Measurements from ENCODE around the gene ASTN1.

The ASTN1 gene

GRCh38 chr1:177163844-177164379 is 600 bp downstream of the ASTN1 start:
- peaks cover 78% of the 10 kb centered on the region for H3K27me3 ChIP-seq (ENCODE audit: insufficient read depth, low read length)
- no peak overlapping the region for H2AFZ ChIP-seq (ENCODE audit: low read length, unreplicated experiment)
- H3K36me3 ChIP-seq (ENCODE audit: insufficient read depth, low read length): no peaks in the 10 kb centered on the region
- H3K4me1 ChIP-seq (ENCODE audit: control insufficient read depth, insufficient read depth, low read length, unreplicated experiment): no peaks in the 10 kb centered on the region
- H3K27ac ChIP-seq (ENCODE audit: low read depth, low read length): no peak overlapping the region
- H3K4me3 ChIP-seq (ENCODE audit: low read depth, low read length): no peak overlapping the region
- H3K79me2 ChIP-seq (ENCODE audit: control insufficient read depth, insufficient read depth, low read length, unreplicated experiment): no peaks in the 10 kb centered on the region

DNA sequence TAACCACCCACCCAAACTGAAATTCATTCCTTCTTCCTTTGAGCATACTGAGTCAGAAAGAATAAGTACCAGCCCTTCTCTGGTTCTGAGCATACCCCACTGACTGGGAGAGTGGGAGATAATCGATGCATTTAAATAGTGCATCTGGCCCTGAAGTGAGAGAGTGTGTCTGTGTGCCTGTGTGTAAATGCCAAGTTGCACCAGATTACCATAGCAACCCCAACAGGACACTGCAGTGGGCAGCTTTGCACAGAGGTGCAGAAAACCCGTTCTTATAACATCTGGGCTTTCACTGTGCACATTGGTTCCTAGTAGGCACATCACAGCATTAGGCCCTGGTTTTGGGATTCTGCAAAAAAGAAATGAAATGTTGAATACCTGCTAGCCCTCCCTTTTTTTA is 2.3 kb downstream of the ASTN1 start:
- Histone ChIP-seq H2AFZ (ENCODE audit: low read length, unreplicated experiment) (no peak overlapping the region), H3K36me3 (ENCODE audit: insufficient read depth, low read length) (no peaks in the 10 kb centered on the region), H3K27ac (ENCODE audit: low read depth, low read length) (no peak overlapping the region), H3K4me1 (ENCODE audit: control insufficient read depth, insufficient read depth, low read length, unreplicated experiment) (no peaks in the 10 kb centered on the region), H3K4me3 (ENCODE audit: low read depth, low read length) (no peak overlapping the region), H3K27me3 (ENCODE audit: insufficient read depth, low read length) (peaks cover 63% of the 10 kb centered on the region), H3K79me2 (ENCODE audit: control insufficient read depth, insufficient read depth, low read length, unreplicated experiment) (no peaks in the 10 kb centered on the region)

GRCh38 chr1:177146499-177146898 is 18.0 kb downstream of the ASTN1 start:
- Histone ChIP-seq H3K36me3 (ENCODE audit: insufficient read depth, low read length) (no peaks in the 10 kb centered on the region), H3K4me1 (ENCODE audit: control insufficient read depth, insufficient read depth, low read length, unreplicated experiment) (no peaks in the 10 kb centered on the region), H3K27ac (ENCODE audit: low read depth, low read length) (no peak overlapping the region), H3K79me2 (ENCODE audit: control insufficient read depth, insufficient read depth, low read length, unreplicated experiment) (no peaks in the 10 kb centered on the region), H3K4me3 (ENCODE audit: low read depth, low read length) (no peak overlapping the region), H2AFZ (ENCODE audit: low read length, unreplicated experiment) (no peak overlapping the region), H3K27me3 (ENCODE audit: insufficient read depth, low read length) (no peaks in the 10 kb centered on the region)

DNA sequence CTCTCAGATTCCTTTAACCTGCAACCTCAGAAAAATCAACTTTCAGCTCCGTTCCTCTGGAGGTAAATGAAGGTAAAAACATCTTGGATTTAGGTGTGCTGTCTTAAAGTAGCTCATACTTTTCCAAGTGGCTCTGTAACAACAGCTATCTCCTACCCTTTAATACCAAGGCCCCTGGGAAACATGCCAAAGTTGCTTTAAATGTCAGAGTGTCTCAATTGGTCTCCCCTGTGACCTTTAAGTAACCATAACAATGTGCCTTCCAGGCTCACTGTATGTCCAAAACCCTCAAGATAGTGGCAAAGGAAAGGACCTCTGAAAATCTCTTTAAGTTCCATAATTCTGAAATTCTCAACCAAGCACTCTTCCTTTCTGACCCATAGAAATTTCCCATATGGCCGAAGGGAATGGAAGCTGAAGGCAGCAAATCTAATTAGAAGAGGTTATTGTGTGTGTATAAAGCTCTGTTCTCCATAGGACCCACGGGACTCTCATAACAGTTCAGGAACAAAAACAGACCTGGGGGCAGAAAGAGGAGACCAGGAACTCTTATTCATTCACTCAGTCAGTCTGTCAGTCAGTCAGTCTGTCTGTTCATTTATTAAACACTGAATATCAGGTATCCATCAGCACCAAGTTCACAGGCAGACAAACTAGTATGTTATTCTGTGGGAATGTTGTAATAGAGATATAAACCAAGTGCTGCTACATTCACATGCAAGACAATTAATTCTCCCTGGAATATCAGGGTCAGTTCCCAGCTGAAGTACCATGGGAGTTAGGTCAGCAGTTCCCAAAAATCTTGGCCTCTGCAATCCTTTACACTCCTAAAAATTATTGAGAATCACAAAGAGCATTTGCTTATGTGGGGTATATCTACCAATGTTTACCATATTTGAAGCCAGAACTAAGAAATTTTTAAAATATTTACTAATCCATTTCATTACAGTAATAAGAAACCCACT is 19.1 kb downstream of the ASTN1 start:
- no peaks in the 10 kb centered on the region for H3K4me1 ChIP-seq (ENCODE audit: control insufficient read depth, insufficient read depth, low read length, unreplicated experiment)
- no peaks in the 10 kb centered on the region for H3K27me3 ChIP-seq (ENCODE audit: insufficient read depth, low read length)
- no peak overlapping the region for H3K27ac ChIP-seq (ENCODE audit: low read depth, low read length)
- H3K4me3 ChIP-seq (ENCODE audit: low read depth, low read length): no peak overlapping the region
- no peaks in the 10 kb centered on the region for H3K79me2 ChIP-seq (ENCODE audit: control insufficient read depth, insufficient read depth, low read length, unreplicated experiment)
- no peaks in the 10 kb centered on the region for H3K36me3 ChIP-seq (ENCODE audit: insufficient read depth, low read length)
- H2AFZ ChIP-seq (ENCODE audit: low read length, unreplicated experiment): no peak overlapping the region

- H2AFZ ChIP-seq (ENCODE audit: low read length, unreplicated experiment): no peak overlapping the region
- H3K27me3 ChIP-seq (ENCODE audit: insufficient read depth, low read length): no peaks in the 10 kb centered on the region
- H3K79me2 ChIP-seq (ENCODE audit: control insufficient read depth, insufficient read depth, low read length, unreplicated experiment): no peaks in the 10 kb centered on the region
- no peaks in the 10 kb centered on the region for H3K36me3 ChIP-seq (ENCODE audit: insufficient read depth, low read length)
- no peak overlapping the region for H3K27ac ChIP-seq (ENCODE audit: low read depth, low read length)
- H3K4me1 ChIP-seq (ENCODE audit: control insufficient read depth, insufficient read depth, low read length, unreplicated experiment): no peaks in the 10 kb centered on the region
- no peak overlapping the region for H3K4me3 ChIP-seq (ENCODE audit: low read depth, low read length)
Observed at GRCh38 chr1:177142791-177143271, 21.7 kb downstream of the ASTN1 start.

DNA sequence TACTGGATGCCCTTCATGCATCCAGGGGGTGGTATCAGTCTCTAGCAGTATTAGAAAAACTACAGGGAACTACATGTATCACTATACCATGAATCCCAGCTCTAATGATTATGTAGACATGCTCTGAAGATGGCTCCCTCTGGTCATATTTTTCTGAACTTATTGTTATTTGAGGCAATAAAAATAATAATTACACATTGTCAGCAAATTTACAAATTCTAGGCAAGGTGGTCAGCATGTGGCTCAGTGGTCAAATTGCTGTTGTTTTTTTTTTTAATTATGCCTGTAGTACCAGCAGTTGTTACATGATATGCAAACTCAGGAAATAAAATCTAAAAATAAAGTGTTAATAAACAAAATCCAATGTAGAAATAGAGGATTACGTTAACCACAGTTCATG is 22.5 kb downstream of the ASTN1 start:
- Histone ChIP-seq H3K4me3 (ENCODE audit: low read depth, low read length) (no peak overlapping the region), H3K27me3 (ENCODE audit: insufficient read depth, low read length) (no peaks in the 10 kb centered on the region), H3K4me1 (ENCODE audit: control insufficient read depth, insufficient read depth, low read length, unreplicated experiment) (no peaks in the 10 kb centered on the region), H3K36me3 (ENCODE audit: insufficient read depth, low read length) (no peaks in the 10 kb centered on the region), H3K79me2 (ENCODE audit: control insufficient read depth, insufficient read depth, low read length, unreplicated experiment) (no peaks in the 10 kb centered on the region), H3K27ac (ENCODE audit: low read depth, low read length) (no peak overlapping the region), H2AFZ (ENCODE audit: low read length, unreplicated experiment) (no peak overlapping the region)

DNA sequence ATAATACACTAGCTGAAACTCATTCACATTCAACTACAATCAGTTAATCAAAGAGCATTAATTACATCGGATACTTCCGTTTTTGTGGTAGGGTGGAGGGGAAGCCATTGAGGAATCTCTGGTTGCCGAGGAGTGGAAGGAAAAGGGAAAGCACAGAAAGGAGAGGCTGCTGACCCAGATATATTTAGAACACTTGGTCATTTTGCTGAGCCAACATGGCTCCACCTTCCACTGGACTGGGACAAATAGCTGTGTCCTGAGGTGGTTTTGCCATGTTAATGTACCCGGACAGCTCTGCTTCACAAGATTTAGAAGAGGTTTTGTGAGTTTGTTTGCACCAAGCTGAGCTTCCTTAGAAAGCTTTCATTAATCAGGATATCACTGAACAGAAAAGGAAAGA is 26.2 kb downstream of the ASTN1 start:
- Histone ChIP-seq H3K27ac (ENCODE audit: low read depth, low read length) (no peak overlapping the region), H3K4me3 (ENCODE audit: low read depth, low read length) (no peak overlapping the region), H3K4me1 (ENCODE audit: control insufficient read depth, insufficient read depth, low read length, unreplicated experiment) (no peaks in the 10 kb centered on the region)

GRCh38 chr1:177137814-177138213 is 26.7 kb downstream of the ASTN1 start:
- Histone ChIP-seq H3K4me1 (ENCODE audit: control insufficient read depth, insufficient read depth, low read length, unreplicated experiment) (no peaks in the 10 kb centered on the region), H3K36me3 (ENCODE audit: insufficient read depth, low read length) (no peaks in the 10 kb centered on the region), H3K27me3 (ENCODE audit: insufficient read depth, low read length) (no peaks in the 10 kb centered on the region), H3K79me2 (ENCODE audit: control insufficient read depth, insufficient read depth, low read length, unreplicated experiment) (no peaks in the 10 kb centered on the region), H3K4me3 (ENCODE audit: low read depth, low read length) (no peak overlapping the region), H3K27ac (ENCODE audit: low read depth, low read length) (no peak overlapping the region), H2AFZ (ENCODE audit: low read length, unreplicated experiment) (no peak overlapping the region)

More for the DNA sequence above, 26.2 kb downstream of the ASTN1 start:
- Histone ChIP-seq H3K27me3 (ENCODE audit: insufficient read depth, low read length) (no peaks in the 10 kb centered on the region), H3K79me2 (ENCODE audit: control insufficient read depth, insufficient read depth, low read length, unreplicated experiment) (no peaks in the 10 kb centered on the region), H3K36me3 (ENCODE audit: insufficient read depth, low read length) (no peaks in the 10 kb centered on the region), H2AFZ (ENCODE audit: low read length, unreplicated experiment) (no peak overlapping the region)

DNA sequence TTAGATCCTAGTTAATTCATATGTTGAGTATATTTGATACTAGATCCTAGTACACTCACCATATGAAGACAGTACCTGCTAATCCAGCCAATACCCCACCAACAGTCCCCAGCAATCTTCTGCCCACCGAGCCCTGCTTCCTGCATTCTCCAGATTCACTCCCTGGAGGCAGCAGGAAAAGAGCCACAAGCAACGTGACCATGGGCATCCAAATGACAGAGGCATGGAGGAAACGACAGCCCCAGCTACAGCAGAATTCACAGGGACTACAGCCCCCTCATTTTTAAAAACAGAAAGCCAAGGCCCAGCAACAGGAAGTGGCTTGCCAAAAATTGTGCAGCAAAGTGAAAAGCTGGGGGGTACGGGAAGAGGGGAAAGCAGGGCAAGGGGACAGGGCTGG is 29.3 kb downstream of the ASTN1 start:
- Histone ChIP-seq H3K4me1 (ENCODE audit: control insufficient read depth, insufficient read depth, low read length, unreplicated experiment) (no peaks in the 10 kb centered on the region), H2AFZ (ENCODE audit: low read length, unreplicated experiment) (no peak overlapping the region), H3K36me3 (ENCODE audit: insufficient read depth, low read length) (no peaks in the 10 kb centered on the region), H3K27ac (ENCODE audit: low read depth, low read length) (no peak overlapping the region), H3K79me2 (ENCODE audit: control insufficient read depth, insufficient read depth, low read length, unreplicated experiment) (no peaks in the 10 kb centered on the region), H3K27me3 (ENCODE audit: insufficient read depth, low read length) (no peaks in the 10 kb centered on the region), H3K4me3 (ENCODE audit: low read depth, low read length) (no peak overlapping the region)

DNA sequence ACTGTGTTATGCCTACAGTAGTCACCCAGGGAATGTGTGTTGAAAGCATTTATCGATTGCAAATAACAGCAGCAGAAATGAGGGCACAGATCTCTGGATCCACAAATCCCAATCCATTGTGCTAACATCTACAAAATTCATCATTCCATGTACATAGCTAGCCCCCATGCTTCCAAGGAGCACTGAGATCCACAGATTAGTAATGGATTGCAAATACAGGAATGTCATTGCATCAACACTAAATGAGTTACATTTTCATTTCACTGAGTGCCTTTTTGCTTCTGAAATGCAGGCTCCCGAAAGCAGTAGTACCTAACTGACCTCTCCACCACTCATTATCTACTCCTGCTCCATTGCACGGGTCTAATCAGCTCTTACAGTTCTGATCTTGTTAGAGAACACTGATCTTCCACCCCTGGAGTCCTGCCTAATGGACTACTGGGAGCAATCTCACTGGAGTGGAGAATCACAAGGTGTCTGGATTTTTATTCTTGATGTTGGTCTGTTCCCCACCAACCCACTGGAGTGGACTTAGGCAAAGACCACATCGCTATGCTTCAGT is 30.5 kb downstream of the ASTN1 start:
- Histone ChIP-seq H2AFZ (ENCODE audit: low read length, unreplicated experiment) (no peak overlapping the region), H3K27ac (ENCODE audit: low read depth, low read length) (no peak overlapping the region), H3K36me3 (ENCODE audit: insufficient read depth, low read length) (no peaks in the 10 kb centered on the region), H3K4me3 (ENCODE audit: low read depth, low read length) (no peak overlapping the region), H3K79me2 (ENCODE audit: control insufficient read depth, insufficient read depth, low read length, unreplicated experiment) (no peaks in the 10 kb centered on the region), H3K27me3 (ENCODE audit: insufficient read depth, low read length) (no peaks in the 10 kb centered on the region), H3K4me1 (ENCODE audit: control insufficient read depth, insufficient read depth, low read length, unreplicated experiment) (no peaks in the 10 kb centered on the region)

Data from ACC112 (cell line).